ENCODE measurements around the gene COL4A2.

- TF ChIP-seq POLR2A (IDR thresholded peaks at IDR 0.05), result no peak
- no peak for TF ChIP-seq CTCF (IDR thresholded peaks at IDR 0.05)
- no peak for TF ChIP-seq POLR2AphosphoS5 (IDR thresholded peaks at IDR 0.05)
These were observed 70.2 kb downstream of the COL4A2 start for GRCh38 chr13:110377178-110377825.

Measured in transverse colon (tissue), 4 donors.